DMS79 treated with DMSO at 0.1 percent for 48 hours (cell line): ENCODE measurements around the gene TCHP.
A peak's percentile ranks its signal among the peaks of the same experiment; 100 is the strongest.

Experiments
- DNase-seq: peaks from one replicate; lab custom pipeline; 2025; lab: John Stamatoyannopoulos, UW

The TCHP gene

GRCh38 chr12:109932878-109933503 is 32.9 kb downstream of the TCHP start:
- no peak for DNase-seq

GRCh38 chr12:109934026-109934425 is 34.0 kb downstream of the TCHP start:
- DNase-seq, result no peak

DNA sequence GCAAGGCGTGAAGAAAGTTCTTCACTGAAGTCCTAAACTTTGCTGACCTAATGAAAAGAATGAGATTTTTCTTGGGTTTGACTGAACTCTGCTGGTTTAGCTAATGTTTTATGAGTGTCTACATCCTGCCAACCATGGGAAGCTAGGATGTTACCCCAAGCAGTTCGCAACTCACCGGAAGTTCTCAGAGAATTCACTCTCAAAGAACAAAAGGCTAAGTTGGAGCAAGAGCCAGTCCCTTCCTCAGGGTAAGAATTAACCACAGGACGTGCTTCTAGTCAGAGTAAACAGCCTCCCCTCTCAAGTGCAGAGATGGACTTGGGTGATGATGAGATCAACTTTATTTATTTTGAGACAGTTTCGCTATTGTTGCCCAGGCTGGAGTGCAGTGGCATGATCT is 37.3 kb downstream of the TCHP start:
- DNase-seq, result no peak

GRCh38 chr12:109938947-109939346 is 38.9 kb downstream of the TCHP start:
- DNase-seq, result no peak

DNA sequence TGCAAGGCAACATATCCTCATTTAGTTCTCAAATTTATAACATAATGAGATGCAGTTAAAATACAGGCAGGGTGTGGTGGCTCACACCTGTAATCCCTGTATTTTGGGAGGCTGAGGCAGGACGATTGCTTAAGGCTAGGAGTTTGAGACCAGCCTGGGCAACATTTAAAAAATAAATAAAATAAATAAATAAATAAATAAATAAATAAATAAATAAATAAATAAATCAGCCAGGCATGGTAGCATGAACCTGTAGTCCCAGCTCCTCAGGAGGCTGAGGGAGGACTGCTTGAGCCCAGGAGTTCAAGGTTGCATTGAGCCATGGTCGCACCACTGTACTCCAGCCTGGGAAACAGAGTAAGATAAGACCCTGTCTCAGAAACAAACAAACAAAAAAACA is 39.4 kb downstream of the TCHP start:
- no peak for DNase-seq

DNA sequence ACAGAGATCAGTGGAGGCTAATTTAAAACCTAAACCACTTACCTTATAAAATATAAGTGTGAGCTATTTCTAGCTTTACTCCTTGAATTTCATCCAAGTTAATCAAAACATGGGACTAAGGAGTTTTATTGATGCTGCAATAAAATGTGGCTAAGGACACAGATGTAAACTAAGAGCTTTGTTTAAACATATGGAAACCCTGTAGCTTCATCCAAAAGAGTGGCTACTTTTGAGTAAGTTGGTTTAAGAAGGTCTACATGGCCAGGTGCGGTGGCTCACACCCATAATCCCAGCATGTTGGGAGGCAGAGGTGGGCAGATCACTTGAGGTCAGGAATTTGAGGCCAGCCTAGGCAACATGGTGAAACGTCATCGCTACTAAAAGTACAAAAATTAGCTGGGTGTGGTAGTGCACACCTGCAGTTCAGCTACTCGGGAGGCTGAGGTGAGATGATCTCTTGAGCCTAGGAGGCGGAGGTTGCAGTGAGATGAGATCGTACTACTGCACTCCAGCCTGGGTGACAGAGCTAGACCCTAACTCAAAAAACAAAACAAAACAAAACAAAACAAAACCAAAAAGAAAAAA is 40.4 kb downstream of the TCHP start:
- no peak for DNase-seq

DNA sequence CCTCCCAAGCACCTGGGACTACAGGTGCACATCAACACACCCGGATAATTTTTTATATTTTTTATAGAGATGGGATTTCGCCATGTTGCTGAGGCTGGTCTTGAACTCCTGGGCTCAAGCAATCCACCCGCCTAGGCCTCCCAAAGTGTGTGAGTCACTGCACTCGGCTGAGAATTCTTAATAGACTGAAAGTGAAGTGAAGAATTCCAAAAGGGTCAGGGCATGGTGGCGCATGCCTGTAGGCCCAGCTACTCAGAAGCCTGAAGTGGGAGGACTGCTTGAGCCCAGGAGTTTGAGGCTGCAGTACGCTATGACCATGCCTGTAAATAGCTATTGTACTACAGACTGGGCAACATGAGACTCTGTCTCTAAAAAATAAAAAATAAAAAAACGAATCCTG is 43.7 kb downstream of the TCHP start:
- DNase-seq, result no peak

GRCh38 chr12:109944561-109945359 is 44.7 kb downstream of the TCHP start:
- no peak for DNase-seq

- no peak for DNase-seq
Observed at GRCh38 chr12:109946505-109946904, 46.4 kb downstream of the TCHP start.

- no peak for DNase-seq
Observed at GRCh38 chr12:109946913-109947312, 46.8 kb downstream of the TCHP start.

DNA sequence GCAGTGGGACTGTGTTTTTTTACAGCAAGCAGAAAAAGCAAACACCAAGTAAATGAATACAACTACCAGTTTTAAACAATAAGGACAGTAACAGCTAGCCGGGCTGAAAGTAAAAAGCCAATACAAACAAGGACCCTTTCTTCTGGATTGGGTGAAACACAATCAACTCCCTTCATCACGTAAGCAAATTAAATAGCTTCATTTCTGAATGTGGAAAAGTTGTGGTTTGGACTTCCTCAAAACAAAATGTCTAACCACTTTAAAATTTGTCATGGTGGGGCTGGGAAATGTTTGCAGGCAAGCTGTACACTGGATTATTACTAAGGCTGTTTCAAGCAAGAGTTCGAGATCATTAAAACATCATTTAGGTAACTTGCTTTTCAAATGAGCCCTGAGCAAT is 47.4 kb downstream of the TCHP start:
- DNase-seq, result no peak

DNA sequence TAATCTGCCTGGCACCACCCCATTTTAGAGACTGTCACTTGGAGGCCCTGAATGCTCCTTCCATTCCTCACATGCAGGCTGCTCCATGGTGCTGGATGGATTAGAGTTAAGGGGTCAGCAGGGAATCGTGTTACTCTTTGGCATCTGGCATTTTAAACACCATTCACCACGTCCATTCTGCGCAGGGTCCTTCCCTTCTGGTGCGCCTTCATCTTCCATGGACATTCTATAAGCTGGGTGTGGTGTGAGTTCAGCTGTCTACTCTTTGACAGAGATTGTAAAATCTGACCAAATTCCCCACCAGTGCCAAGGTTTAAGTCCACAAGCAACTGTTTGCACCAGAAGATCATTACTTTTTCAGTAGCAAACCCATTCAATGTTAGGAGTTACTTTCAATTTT is 48.3 kb downstream of the TCHP start:
- DNase-seq, result no peak

DNA sequence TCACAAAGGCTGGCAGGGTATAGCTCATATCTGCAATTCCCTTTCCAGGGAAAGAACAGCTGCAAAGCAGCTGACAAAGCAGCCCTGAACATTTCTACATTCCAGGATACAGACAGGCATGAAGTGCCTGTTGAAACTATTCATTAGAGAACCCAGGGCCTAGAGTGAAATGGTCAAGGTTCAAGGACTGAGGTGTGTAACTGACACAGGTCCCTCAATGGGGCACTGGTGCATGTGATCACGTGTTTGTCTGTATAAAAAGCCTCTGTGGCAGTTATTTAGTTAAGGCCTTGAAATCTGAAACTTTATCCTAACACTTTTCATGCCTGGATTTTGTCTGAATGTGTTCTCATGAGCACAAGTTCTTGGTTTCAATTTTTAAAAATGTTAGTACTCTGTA is 49.0 kb downstream of the TCHP start:
- no peak for DNase-seq

DNA sequence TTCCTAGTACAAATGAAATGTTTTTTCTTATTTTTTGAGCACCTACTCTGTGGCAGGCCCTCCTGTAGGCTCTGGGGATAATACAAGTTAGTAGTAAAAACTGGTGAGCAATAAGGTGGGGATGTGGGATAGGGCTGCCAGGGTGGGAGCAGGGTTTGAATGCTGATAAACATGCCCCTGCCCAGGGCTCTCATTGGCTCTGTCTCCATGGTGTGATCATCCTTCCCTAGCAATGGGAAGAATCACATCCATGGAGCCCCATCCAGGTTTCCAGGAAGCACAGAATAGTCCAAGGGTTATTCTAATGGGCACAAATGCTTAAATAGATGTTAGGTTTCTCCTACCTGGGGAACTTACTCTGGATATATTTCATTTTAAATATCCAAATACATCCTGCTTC is 50.6 kb downstream of the TCHP start:
- no peak for DNase-seq

DNA sequence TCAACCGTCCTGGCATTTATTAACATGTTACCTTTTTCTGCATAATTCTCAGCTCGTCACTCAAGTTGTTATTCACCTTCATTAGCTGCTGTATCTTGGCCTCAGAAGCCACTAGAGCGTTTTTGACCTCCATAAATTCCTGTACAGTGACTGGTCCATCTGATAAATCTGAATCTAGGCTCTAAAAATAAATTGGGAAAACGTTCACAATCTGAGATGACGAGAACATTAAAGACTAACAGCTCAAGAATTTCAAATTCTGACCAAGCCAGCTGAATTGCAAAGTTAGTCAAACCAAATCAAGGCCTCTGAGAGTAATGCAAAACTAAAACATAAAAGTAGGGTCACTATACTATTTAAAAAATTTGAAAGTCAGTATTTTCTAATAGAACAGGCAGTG is 51.1 kb downstream of the TCHP start:
- no peak for DNase-seq

DNA sequence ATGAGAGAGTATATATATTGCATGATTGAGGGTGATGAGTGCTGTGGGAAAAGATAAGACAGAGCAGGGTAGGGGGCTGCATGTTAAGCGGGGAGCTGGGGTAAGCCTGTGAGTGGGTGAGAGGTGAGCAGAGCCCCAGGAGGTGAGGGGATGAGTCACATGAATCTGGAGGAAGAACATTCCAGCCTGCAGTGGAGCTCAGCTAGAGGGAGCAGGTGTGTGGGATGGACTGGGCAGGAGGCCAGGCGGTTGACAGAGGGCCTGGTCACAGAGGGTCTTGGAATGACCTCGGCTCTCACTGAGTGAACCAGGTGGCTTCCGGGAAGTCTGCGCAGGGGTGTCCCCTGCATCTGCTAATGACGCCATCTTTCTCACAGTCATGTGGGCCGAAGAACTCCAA is 51.7 kb downstream of the TCHP start:
- peak; percentile 3 for DNase-seq

DNA sequence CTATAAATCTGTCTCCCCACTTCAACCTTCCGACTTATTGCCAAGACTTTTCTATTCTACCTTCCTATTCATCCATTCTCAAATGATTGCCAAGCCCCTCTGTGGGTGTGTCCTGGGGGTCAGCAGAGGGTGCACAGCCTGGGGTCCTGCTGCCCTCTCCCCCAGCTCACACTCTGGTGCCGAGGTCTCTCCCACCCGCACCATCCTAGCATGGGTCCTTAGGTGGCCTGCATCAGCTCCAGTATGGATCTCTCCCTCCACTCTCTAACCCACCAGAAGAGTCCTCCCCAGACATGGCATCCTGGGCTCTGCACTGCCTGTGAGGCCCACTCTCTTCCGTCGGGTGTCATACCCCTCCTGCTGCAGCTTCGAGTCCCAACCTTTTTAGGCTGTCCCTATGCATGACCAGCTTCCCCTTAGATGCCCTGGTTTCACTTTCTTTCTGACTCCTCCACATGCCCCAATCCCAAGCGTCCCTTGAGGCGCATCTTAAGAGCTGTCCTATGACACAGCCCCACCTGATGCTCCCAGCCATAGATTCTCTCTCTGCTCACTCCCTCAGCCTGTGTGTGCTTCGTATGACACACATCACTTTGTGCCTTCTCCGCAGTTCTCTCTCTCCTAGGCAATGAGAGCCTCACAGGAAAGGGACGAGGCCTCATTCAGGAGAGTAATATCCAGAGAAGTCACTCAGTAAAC is 52.2 kb downstream of the TCHP start:
- no peak for DNase-seq

- DNase-seq, result no peak
Observed at GRCh38 chr12:109952873-109953272, 52.8 kb downstream of the TCHP start.

DNA sequence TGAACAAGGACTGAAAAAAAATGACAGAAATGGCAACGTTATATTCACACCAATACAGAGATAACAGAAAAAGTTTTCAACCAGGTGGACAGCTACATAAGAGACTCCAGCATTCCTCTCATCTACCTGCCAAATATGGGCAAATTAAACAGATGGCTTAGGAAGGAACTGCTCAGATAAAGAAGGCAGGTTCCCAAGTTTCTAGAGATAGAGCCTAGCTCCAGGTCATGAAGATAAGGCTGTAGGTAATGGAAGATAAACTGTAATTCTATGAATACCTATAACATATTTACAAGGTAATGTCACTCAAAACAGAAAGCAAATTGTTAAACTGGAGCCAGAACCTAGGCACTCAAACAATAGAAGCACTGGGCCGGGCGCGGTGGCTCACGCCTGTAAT is 53.6 kb downstream of the TCHP start:
- DNase-seq, result no peak

GRCh38 chr12:109958374-109958773 is 58.3 kb downstream of the TCHP start:
- DNase-seq, result no peak

DNA sequence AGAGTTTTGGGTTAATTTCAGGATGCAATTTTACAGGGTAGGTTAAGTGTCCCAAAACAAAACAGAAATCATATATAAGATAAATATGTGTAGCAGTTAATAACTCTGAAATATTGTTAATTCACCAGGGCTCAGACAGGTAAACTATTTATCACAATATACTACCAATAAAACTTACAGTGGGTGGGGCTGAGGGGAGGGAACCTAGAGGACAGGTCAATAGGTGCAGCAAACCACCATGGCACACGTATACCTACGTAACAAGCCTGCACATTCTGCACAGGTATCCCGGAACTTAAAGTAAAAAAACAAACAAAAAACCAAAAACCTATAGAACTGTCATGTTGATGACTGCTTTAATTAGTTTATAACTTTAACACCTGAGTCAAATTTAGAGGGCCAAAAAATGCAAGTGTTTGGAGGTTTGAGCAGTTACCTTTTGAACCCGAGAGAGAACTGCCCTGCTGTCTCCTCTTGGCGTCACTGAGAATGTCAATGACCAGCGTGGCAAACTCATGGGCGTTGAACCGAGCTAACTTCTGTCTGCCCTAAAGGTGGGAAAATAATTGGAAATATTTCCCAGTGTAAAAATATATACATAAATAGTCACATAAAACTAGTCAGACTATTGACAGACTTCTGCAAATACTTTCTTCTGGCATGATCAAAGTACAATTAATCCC is 59.5 kb downstream of the TCHP start:
- DNase-seq, result no peak

- no peak for DNase-seq
Observed at GRCh38 chr12:109961201-109961600, 61.1 kb downstream of the TCHP start.
